ENCODE results near the gene PAPPA2. TPM values are rescaled to one million over a fixed set of nuclear protein-coding genes. Genes with fewer than 3 reads are reported as not detected.

PAPPA2 gene
- total and polyA plus RNA-seq, 2 of the 8 experiments (the other 6 are each of a cell fraction or from before 2014, with no cell fraction given): 0.08 to 0.88 TPM

GRCh38 chr1:176445402-176445801 lies 17.6 kb upstream of the PAPPA2 start:
- Histone ChIP-seq H3K4me3 (ENCODE audit: extremely low read depth in 1 of 4, insufficient read depth in 2 of 4, low read depth in 3 of 4, low read length in 4 of 4) (no peak overlapping the region), H4K20me1 (replicated peaks in 1 of 2; ENCODE audit: control insufficient read depth in 1 of 2, insufficient read depth in 2 of 2, low read length in 2 of 2) (no peaks in the 10 kb centered on the region), H4K91ac (replicated peaks; ENCODE audit: insufficient read length, low read length) (no peak overlapping the region), H3K23ac (ENCODE audit: insufficient read length) (no peak overlapping the region), H3K36me3 (ENCODE audit: control insufficient read depth in 2 of 4, insufficient read depth in 4 of 4, low read length in 3 of 4) (no peaks in the 10 kb centered on the region), H3K18ac (ENCODE audit: extremely low read depth, low read length) (no peak overlapping the region), H4K5ac (ENCODE audit: insufficient read length, low read depth, low read length) (no peak overlapping the region), H3K79me1 (ENCODE audit: low read depth, low read length) (no peaks in the 10 kb centered on the region), H2BK120ac (replicated peaks; ENCODE audit: low read depth, low read length) (no peak overlapping the region), H2AK5ac (ENCODE audit: low read depth, low read length) (no peak overlapping the region), H2BK12ac (ENCODE audit: low read depth, low read length) (no peak overlapping the region), H3K9ac (replicated peaks in 1 of 4; ENCODE audit: extremely low read depth in 1 of 4, low read depth in 3 of 4, low read length in 3 of 4) (no peak overlapping the region), H3K27me3 (replicated peaks in 1 of 4; ENCODE audit: control insufficient read depth in 3 of 4, extremely low read depth in 1 of 4, insufficient read depth in 3 of 4, low read length in 3 of 4) (no peaks in the 10 kb centered on the region; a peak in 1 of 7 replicates), H3K79me2 (ENCODE audit: control insufficient read depth in 1 of 2, insufficient read depth in 2 of 2, low read length in 2 of 2) (no peaks in the 10 kb centered on the region), H3K4me1 (replicated peaks in 1 of 4; ENCODE audit: control insufficient read depth in 3 of 4, insufficient read depth in 4 of 4, low read length in 3 of 4) (no peaks in the 10 kb centered on the region), H3K4ac (replicated peaks; ENCODE audit: insufficient read length, low read depth, low read length) (no peak overlapping the region), H2BK5ac (ENCODE audit: low read depth, low read length) (no peak overlapping the region), H3K14ac (ENCODE audit: insufficient read length) (no peak overlapping the region), H3K27ac (ENCODE audit: low read depth, low read length) (no peak overlapping the region), H4K8ac (ENCODE audit: extremely low read depth, insufficient read depth, low read length) (no peak overlapping the region), H3K56ac (replicated peaks; ENCODE audit: insufficient read length, low read depth, low read length) (no peak overlapping the region), H3K9me3 (ENCODE audit: insufficient read depth in 2 of 2, low read depth in 1 of 2, low read length in 1 of 2) (no peaks in the 10 kb centered on the region), H2BK20ac (ENCODE audit: low read length) (no peak overlapping the region), H3K4me2 (ENCODE audit: insufficient read depth in 1 of 2, low read depth in 2 of 2, low read length in 2 of 2) (no peak overlapping the region), H2AFZ (ENCODE audit: low read length) (no peak overlapping the region), H3K23me2 (ENCODE audit: low read depth, low read length) (no peaks in the 10 kb centered on the region; the same call in 1 of the 2 replicates), H2BK15ac (ENCODE audit: low read length) (no peak overlapping the region)
- DNase-seq (ENCODE audit: low read depth in 1 of 2, low spot score in 2 of 2) (no peak), FAIRE-seq (no peak)
- CTCF ChIA-PET (ENCODE audit: partially characterized antibody): interaction anchor here (1.2 to 2.1 kb wide), 2 partner anchors 9 to 114 kb away, joined by 3 to 4 read pairs; no protein-coding TSS in a partner anchor
- POLR2A ChIA-PET (ENCODE audit: partially characterized antibody): no interaction called here
- WGBS, 2 experiments (ENCODE audit: extremely low coverage in 1 of 2, insufficient coverage in 1 of 2, insufficient read length in 1 of 2, insufficient replicate concordance in 2 of 2, low coverage in 1 of 2, low lambda C conversion rate in 2 of 2, missing lambda C conversion rate in 1 of 2): 94% methylated on average over 2 of the region's 2 CpGs; no CpG with 5 or more reads in 1 of the 2 experiments
- TF ChIP-seq SP4 (IDR thresholded peaks at IDR 0.05; ENCODE audit: low read length) (no peak), NRF1 (IDR thresholded peaks at IDR 0.05; ENCODE audit: low read depth, low read length) (no peak), SIX5 (IDR thresholded peaks at IDR 0.05; ENCODE audit: low read depth, low read length) (no peak), FOSL1 (IDR thresholded peaks at IDR 0.05; ENCODE audit: insufficient read depth, low read depth, low read length) (no peak), RAD21 (IDR thresholded peaks at IDR 0.05 in 1 of 2, conservative IDR thresholded peaks at IDR 0.05 in 1 of 2; ENCODE audit: low read depth in 2 of 2, low read length in 2 of 2) (no peak), KDM1A (IDR thresholded peaks at IDR 0.05; ENCODE audit: borderline replicate concordance, low read length) (no peak), JUN (IDR thresholded peaks at IDR 0.05; ENCODE audit: low read depth, low read length) (no peak), HDAC6 (IDR thresholded peaks at IDR 0.05; ENCODE audit: low read depth, low read length) (no peak), POU5F1 (IDR thresholded peaks at IDR 0.05; ENCODE audit: low read depth, low read length) (no peak), NANOG (IDR thresholded peaks at IDR 0.05; ENCODE audit: insufficient read depth, low read depth, low read length, poor library complexity, severe bottlenecking) (no peak), BACH1 (IDR thresholded peaks at IDR 0.05; ENCODE audit: low read length) (no peak), CHD2 (IDR thresholded peaks at IDR 0.05; ENCODE audit: low read length) (no peak), PHF8 (conservative IDR thresholded peaks at IDR 0.05; ENCODE audit: low read depth, low read length) (no peak), SP2 (IDR thresholded peaks at IDR 0.05; ENCODE audit: low read length) (no peak), EZH2 (IDR thresholded peaks at IDR 0.05; ENCODE audit: low read depth, low read length, severe bottlenecking) (no peak)
